HAP-1 (cell line): ENCODE data around the gene CDC45.

ENCODE experiments used
- DNase-seq, 2 experiments: peaks; one replicate each; pipeline ENCODE4 v3.0.0-alpha.2; 2016 to 2020; ENCODE audit warnings: low spot score in 2 of 2
- H3K27me3 ChIP-seq: fragments of 250-450 bp; sonication (Bioruptor Pico); 2 replicates; pipeline ENCODE4 v1.5.1; 2020; ENCODE audit warnings: low read depth, mild to moderate bottlenecking, moderate library complexity
- H3K36me3 ChIP-seq: fragments of 250-450 bp; sonication (Bioruptor Pico); replicated peaks from 2 replicates; pipeline ENCODE4 v1.5.1; 2020; ENCODE audit warnings: mild to moderate bottlenecking
- H3K4me1 ChIP-seq: fragments of 250-450 bp; sonication (Bioruptor Pico); 2 replicates; pipeline ENCODE4 v1.5.1; 2020; ENCODE audit warnings: mild to moderate bottlenecking
- H3K4me3 ChIP-seq: fragments of 250-450 bp; sonication (Bioruptor Pico); 2 replicates; pipeline ENCODE4 v1.5.1; 2020; ENCODE audit warnings: mild to moderate bottlenecking, moderate library complexity
- H3K9me3 ChIP-seq: fragments of 250-450 bp; sonication (Bioruptor Pico); 2 replicates; pipeline ENCODE4 v1.5.1; 2020; ENCODE audit warnings: mild to moderate bottlenecking, moderate library complexity
- in situ Hi-C: fragments of 300-500 bp; cut with MboI; formaldehyde crosslinking; loops from 3 replicates; pipeline ENCODE4 v1.14.3; 2020; ENCODE audit warnings: low sequenced_read_pairs, inconsistent platforms, mixed read lengths

CDC45 gene

DNA sequence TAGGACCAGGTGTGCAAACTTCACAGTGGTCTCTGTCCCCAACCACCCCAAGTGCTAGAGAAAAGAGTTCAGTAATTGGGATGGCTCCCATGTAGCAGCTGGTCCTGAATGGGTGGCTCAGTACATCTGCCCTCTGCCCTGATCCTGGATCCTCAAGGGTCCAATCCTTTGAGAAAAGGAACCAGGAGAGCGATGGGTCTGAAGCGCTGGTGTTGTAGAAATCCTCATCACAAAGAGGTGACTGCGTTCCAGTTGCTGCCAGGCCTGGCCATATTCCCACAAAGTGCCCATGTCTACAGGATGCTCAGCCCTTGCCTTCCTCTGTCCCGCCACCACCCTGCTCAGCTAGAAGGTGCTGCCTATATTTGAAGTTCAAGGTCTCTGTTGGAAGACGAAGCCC lies 26.0 kb upstream of the CDC45 start:
- H3K4me1 ChIP-seq: peaks cover 7% of the 10 kb centered on the region
- H3K27me3 ChIP-seq: no peaks in the 10 kb centered on the region
- in situ Hi-C loops: no loop called here
- DNase-seq: no peak
- no peak overlapping the region for H3K4me3 ChIP-seq
- H3K9me3 ChIP-seq: no peaks in the 10 kb centered on the region
- peaks cover 79% of the 10 kb centered on the region for H3K36me3 ChIP-seq

DNA sequence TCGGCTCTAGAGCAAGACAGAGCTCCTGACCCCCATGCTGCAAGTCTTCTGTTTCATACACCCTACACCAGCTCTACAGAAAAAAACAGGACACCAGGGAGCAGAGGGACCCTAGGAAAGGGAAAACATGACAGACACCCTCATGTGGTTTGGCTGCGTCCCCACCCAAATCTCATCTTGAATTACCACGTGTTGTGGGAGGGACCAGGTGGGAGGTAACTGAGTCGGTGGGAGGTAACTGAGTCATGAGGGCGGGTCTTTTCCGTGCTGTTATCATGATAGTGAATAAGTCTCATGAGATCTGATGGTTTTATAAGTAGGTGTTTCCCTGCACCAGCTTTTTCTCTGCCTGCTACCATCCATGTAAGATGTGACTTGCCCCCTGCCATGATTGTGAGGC lies 25.6 kb upstream of the CDC45 start:
- Histone ChIP-seq H3K4me3 (no peak overlapping the region), H3K36me3 (peaks cover 76% of the 10 kb centered on the region), H3K27me3 (no peaks in the 10 kb centered on the region), H3K4me1 (peaks cover 5% of the 10 kb centered on the region), H3K9me3 (no peaks in the 10 kb centered on the region)
- no peak for DNase-seq
- in situ Hi-C loops: no loop called here

DNA sequence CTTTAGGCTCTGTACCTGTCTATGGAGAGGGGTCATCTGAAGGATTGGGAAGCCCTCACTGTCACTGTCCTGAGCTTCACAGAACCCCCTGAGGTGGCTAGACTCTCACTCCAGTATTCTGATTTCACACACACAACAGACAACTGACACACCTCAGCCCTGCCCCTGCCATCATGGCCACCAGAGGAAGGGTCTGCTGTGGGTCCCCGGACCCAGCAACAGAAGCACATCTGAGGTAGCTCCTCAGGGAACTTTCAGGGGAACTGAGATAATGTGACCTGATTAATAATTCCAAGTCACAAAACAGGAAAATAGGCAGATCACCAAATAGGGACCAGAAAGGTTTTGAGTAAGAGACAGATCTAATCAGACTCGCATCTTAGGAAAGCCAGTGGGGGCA lies 24.7 kb upstream of the CDC45 start:
- in situ Hi-C loops: no loop called here
- Histone ChIP-seq H3K27me3 (no peaks in the 10 kb centered on the region), H3K4me3 (no peak overlapping the region), H3K36me3 (peaks cover 71% of the 10 kb centered on the region), H3K9me3 (no peaks in the 10 kb centered on the region), H3K4me1 (peaks cover 4% of the 10 kb centered on the region; the same call in 1 of the 2 replicates)
- no peak for DNase-seq

DNA sequence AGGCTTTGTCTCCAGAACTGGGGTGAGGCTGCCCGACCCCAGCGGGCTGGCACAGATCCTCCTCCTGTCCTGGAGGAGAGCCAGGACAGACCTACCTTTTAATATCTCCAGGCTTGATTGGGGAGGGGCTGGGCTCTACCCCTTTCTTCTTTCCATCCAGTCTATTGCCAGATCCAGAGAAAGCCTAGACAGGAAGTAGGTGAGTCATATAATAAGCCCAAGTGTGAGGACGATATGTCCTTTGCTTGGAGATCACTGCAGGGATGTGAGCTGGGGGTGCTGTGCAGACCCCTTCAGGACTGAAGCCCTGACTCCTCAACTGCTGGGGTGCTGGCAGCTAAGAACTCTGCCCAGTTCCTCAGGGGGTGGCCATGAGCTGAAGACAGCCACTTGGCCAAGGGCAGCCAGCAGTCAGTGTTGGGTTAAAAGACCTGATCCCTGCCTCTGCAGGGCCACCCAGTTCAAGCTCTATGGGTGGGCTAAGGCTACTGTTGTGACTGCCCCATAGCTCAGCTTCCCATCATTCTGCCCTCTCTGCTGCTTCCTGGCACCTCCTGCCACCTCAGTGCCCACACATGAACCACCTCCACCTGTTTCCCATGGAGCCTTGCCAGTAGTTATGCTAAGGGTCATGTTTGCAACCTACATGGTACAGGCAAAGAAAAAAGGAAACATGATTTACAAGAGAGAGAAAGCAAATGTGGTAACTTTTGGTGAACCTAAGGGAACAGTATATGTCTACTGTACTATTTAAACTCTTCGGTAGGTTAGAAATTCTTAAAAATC lies 23.9 kb upstream of the CDC45 start:
- in situ Hi-C loops: no loop called here
- Histone ChIP-seq H3K4me1 (peaks cover 4% of the 10 kb centered on the region; the same call in 1 of the 2 replicates), H3K27me3 (no peaks in the 10 kb centered on the region), H3K9me3 (no peaks in the 10 kb centered on the region), H3K36me3 (peaks cover 73% of the 10 kb centered on the region), H3K4me3 (no peak overlapping the region)
- no peak for DNase-seq

DNA sequence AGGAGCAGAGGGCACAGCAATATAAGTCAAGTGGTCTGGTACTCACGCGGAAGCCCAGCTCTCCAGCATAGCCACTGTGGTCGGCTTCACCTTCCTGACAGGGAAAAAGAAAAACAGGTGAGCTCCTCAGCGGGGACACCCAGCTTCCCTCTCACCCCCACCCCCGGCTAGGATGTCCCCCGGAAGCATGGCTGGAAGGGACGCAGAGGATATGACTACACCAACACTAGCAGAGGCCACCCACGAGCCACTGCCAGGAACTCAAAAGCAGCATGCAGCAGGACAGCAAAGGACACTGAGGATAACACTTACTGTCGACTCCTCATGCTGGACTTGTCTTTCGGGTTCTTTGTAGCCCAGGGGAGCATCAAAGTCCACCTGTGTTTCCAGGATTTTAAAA lies 23.2 kb upstream of the CDC45 start:
- Histone ChIP-seq H3K9me3 (no peaks in the 10 kb centered on the region), H3K36me3 (peaks cover 71% of the 10 kb centered on the region), H3K4me1 (peaks cover 4% of the 10 kb centered on the region; the same call in 1 of the 2 replicates), H3K4me3 (no peak overlapping the region), H3K27me3 (no peaks in the 10 kb centered on the region)
- no peak for DNase-seq
- in situ Hi-C loops: no loop called here

DNA sequence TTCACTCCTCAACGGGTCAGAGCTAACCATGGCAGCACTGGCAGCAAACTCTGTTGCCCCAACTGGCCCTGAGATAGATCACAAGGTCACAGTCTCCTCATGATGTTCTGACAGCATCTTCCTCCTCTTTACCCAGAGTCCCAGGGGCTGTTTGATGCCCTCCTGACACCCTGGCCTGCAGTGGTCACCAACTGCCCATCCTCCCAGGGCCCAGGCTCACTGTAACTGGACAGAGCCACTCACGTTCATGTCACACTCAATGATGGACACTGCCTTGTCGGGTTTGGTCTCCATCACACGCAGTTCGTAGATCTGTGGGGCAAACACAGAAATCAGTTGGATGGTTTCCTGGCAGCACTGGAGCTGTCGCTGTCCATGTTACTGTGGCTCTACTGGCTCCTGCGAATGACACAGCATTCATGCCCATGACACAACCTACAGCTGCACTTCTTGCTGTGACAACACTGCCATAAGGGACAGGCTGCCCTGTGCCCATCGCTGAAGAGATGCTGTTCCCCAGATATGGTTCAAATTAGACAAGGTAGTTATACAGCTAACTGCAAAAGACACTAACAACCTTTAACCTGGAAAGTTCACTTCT lies 21.8 kb upstream of the CDC45 start:
- Histone ChIP-seq H3K36me3 (peaks cover 70% of the 10 kb centered on the region), H3K4me3 (no peak overlapping the region), H3K9me3 (no peaks in the 10 kb centered on the region), H3K27me3 (no peaks in the 10 kb centered on the region), H3K4me1 (peaks cover 4% of the 10 kb centered on the region; the same call in 1 of the 2 replicates)
- in situ Hi-C loops: no loop called here
- no peak for DNase-seq

DNA sequence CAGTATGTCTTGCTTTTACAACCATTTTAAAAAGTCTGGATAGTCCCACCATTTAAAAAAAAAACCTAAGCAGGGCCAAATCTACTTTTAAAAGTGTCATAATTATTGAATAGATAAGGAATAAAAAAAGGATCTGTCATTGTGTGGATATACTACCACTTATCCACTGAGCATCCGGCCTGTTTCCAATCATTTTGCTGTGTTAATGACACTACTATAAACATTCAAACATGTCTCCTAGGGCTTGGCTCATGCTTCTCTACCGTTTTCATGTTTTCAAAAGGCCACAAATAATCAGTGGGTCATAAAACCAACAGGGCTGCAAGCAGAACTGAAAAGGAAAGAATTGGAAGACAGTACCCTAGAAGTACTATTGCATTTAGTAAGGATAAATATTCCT lies 19.7 kb upstream of the CDC45 start:
- Histone ChIP-seq H3K4me1 (peaks cover 4% of the 10 kb centered on the region), H3K36me3 (peaks cover 70% of the 10 kb centered on the region), H3K27me3 (no peaks in the 10 kb centered on the region), H3K4me3 (no peak overlapping the region), H3K9me3 (no peaks in the 10 kb centered on the region)
- in situ Hi-C loops: no loop called here
- no peak for DNase-seq

- no peak overlapping the region for H3K4me3 ChIP-seq
- H3K4me1 ChIP-seq: peaks cover 4% of the 10 kb centered on the region
- in situ Hi-C loops: no loop called here
- no peaks in the 10 kb centered on the region for H3K27me3 ChIP-seq
- H3K9me3 ChIP-seq: no peaks in the 10 kb centered on the region
- DNase-seq: no peak
- H3K36me3 ChIP-seq: peaks cover 68% of the 10 kb centered on the region
Measured at GRCh38 chr22:19461506-19461905, 18.2 kb upstream of the CDC45 start.

DNA sequence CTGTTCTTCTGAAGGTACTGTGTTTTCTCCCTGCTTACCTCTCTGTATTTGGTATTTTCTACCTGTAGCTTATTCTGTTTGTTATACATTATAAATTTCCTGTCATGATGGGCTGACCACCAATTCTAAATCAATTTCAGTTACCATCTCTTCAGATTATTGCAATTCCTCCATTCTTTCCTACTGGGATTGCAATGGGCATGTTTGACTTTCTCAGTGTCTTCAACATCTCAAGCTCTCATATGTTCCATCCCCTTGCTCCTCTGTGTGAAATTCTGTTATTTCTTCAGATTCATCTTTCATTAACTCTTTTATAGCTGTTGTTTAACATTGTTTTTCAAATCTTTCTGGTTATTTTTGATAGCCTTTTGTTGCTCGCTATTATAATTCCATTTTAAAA lies 16.7 kb upstream of the CDC45 start:
- Histone ChIP-seq H3K4me1 (peaks cover 4% of the 10 kb centered on the region), H3K27me3 (no peaks in the 10 kb centered on the region), H3K36me3 (peaks cover 69% of the 10 kb centered on the region), H3K9me3 (no peaks in the 10 kb centered on the region), H3K4me3 (no peak overlapping the region)
- DNase-seq: no peak
- in situ Hi-C loops: no loop called here

DNA sequence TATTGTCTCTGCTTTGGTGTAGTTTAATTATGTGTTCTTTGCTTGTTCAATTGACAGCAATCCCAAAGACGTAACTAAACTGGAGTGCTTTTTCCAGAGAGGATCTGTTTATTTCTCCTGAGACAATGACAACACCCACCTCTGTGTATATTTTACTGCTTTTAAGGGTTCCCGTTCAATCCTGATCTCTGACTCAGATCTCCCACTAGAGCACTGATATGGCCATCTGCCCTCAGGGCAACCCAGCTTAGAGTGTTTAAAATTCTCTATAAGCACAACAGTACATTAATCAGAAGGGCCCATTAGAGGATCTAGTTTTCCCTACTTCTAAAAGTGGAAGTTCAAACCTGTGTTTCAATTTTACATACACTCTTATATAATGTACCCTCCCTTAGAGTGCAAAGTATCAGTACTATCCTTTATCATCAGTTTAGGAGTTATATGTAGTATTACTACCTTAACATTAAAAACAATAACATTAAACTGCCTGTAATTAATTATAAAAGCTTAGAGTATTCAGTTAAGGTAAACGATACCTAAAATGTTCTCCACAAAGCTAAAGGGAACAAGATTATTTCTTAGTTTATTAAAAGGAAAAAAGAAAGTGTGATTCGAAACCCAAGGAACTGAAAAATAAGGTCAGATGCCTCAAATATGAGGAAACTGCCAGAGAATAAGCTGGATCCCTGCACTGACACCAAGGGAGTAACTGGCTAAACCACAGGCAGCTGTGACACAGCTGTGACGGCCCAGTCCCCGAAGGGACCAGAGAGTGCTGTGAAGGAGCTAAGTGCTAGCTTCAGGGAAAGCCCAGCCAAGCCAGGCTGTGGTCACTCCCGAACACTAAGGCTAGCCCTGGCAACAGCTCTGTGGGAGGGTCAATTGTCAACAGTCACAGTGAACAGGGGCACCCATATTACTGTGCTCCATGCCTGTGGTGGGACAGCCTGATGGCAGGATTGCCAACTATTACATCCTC lies 15.9 kb upstream of the CDC45 start:
- Histone ChIP-seq H3K27me3 (no peaks in the 10 kb centered on the region), H3K4me3 (no peak overlapping the region), H3K9me3 (no peaks in the 10 kb centered on the region), H3K36me3 (peaks cover 73% of the 10 kb centered on the region), H3K4me1 (peaks cover 4% of the 10 kb centered on the region)
- in situ Hi-C loops: no loop called here
- peak in 1 of 2 experiments; percentile 41 for DNase-seq

DNA sequence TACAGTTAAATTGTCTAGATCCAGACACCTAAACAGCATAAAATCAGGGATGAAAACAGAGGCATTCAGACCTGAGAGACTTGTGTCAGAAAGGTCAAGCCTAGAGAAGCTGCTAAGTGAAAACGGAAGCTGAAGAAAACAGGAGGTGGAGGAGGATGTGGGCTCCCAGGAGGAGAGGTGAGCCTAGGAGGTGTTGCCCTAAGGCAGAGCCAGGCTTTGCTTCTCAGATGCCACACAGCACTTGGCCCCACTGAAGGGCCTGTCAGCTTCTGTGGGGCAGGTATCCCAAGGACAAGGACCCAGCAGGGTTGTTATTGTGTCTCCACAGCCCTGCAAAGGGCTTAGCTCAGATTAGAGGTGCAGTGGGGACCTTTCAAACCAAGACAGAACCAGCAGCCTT lies 15.2 kb upstream of the CDC45 start:
- H3K4me1 ChIP-seq: no peaks in the 10 kb centered on the region; the same call in 1 of the 2 replicates
- H3K4me3 ChIP-seq: no peak overlapping the region
- no peaks in the 10 kb centered on the region for H3K9me3 ChIP-seq
- peaks cover 80% of the 10 kb centered on the region for H3K36me3 ChIP-seq
- H3K27me3 ChIP-seq: no peaks in the 10 kb centered on the region
- in situ Hi-C loops: no loop called here
- no peak for DNase-seq

DNA sequence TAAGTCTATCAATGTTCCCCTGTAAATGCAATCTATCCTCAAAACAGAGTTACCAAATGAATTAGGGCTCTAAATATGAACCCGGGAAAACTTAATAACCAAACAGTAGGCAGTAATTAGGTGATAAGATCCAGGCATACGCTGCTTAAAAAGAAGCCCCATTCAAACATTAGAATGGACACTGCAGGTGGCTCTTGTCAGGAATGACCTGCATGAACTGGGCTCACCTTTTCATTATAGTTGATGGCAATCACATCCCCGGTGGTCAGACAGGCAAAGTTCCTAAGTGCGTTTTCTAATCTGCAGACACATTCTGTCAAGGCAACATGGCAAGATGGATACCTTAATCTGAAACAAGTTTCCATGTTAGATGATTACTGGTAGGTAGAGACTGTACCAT lies 14.7 kb upstream of the CDC45 start:
- DNase-seq: no peak
- H3K4me3 ChIP-seq: no peak overlapping the region
- in situ Hi-C loops: no loop called here
- H3K4me1 ChIP-seq: no peaks in the 10 kb centered on the region; the same call in 1 of the 2 replicates
- no peaks in the 10 kb centered on the region for H3K27me3 ChIP-seq
- H3K9me3 ChIP-seq: no peaks in the 10 kb centered on the region
- H3K36me3 ChIP-seq: peaks cover 82% of the 10 kb centered on the region

GRCh38 chr22:19466126-19466716 lies 13.5 kb upstream of the CDC45 start:
- DNase-seq: no peak

More at GRCh38 chr22:19466126-19466716, 13.5 kb upstream of the CDC45 start:
- no peak overlapping the region for H3K4me3 ChIP-seq
- H3K4me1 ChIP-seq: no peaks in the 10 kb centered on the region; the same call in 1 of the 2 replicates
- in situ Hi-C loops: no loop called here
- no peaks in the 10 kb centered on the region for H3K9me3 ChIP-seq
- peaks cover 83% of the 10 kb centered on the region for H3K36me3 ChIP-seq
- no peaks in the 10 kb centered on the region for H3K27me3 ChIP-seq
